Measurements from ENCODE around the gene AGAP3. TPM values are rescaled to one million over a fixed set of nuclear protein-coding genes. Genes with fewer than 3 reads are reported as not detected.

AGAP3 gene
- total RNA-seq, 4 donors from 2014 or later: 68.6 to 100 (median 72.2) TPM

DNA sequence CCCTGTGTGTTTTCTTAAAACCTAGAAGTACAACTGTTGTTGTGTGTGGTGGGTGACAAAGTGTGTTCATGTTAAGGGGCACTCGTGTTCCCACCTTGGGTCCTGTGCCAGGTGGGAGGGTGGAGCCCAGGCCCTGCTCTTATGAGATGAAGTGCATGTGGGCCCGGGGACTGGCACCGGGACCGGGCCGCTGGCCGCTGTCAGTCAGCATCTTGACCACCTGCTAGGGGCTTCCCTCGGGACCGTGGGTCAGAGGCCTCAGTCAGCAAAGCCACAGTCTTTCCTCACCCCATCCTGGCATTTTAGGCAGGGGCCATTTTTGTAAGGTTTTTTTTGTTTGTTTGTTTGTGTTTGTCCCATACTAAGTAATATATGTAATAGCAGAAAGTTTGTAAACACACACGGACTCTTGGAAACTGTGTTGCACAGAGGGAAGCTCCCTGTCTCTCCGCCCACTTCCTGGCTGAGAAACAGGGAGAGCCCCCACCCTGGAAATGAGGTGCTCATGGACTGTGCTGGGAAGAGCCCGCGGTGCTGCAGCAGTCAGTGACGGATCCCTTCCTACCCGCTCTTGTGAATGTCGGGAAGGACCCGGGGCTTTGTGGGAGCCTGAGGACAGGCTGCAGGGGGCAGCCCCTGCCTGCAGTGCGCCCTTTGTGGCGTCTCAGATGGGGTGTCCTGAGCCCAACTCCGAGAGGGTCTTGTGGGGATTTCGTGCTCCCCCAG, 13.4 kb downstream of the AGAP3 start:
- intact Hi-C loops (cut with DNase I): loop anchor here (10.0 kb wide), 1 partner anchor 205 kb away; no protein-coding TSS in a partner anchor
- H3K4me3 ChIP-seq: no peak overlapping the region
- no peaks in the 10 kb centered on the region for H3K27me3 ChIP-seq
- no peak for DNase-seq
- TF ChIP-seq POLR2A (IDR thresholded peaks at IDR 0.05): no peak
- TF ChIP-seq, protein P1, sequence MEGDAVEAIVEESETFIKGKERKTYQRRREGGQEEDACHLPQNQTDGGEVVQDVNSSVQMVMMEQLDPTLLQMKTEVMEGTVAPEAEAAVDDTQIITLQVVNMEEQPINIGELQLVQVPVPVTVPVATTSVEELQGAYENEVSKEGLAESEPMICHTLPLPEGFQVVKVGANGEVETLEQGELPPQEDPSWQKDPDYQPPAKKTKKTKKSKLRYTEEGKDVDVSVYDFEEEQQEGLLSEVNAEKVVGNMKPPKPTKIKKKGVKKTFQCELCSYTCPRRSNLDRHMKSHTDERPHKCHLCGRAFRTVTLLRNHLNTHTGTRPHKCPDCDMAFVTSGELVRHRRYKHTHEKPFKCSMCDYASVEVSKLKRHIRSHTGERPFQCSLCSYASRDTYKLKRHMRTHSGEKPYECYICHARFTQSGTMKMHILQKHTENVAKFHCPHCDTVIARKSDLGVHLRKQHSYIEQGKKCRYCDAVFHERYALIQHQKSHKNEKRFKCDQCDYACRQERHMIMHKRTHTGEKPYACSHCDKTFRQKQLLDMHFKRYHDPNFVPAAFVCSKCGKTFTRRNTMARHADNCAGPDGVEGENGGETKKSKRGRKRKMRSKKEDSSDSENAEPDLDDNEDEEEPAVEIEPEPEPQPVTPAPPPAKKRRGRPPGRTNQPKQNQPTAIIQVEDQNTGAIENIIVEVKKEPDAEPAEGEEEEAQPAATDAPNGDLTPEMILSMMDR (IDR thresholded peaks at IDR 0.05): no peak
- H3K4me1 ChIP-seq: peaks cover 0 to 41% (median 0%) of the 10 kb centered on the region in 3 donors
- no peak overlapping the region for H3K27ac ChIP-seq
- WGBS, 2 donors: 82% methylated on average over 7 of the region's 20 CpGs; no CpG with 5 or more reads in 1 of the 2 donors
- no peaks in the 10 kb centered on the region for H3K9me3 ChIP-seq
- H3K36me3 ChIP-seq: no peaks in the 10 kb centered on the region

DNA sequence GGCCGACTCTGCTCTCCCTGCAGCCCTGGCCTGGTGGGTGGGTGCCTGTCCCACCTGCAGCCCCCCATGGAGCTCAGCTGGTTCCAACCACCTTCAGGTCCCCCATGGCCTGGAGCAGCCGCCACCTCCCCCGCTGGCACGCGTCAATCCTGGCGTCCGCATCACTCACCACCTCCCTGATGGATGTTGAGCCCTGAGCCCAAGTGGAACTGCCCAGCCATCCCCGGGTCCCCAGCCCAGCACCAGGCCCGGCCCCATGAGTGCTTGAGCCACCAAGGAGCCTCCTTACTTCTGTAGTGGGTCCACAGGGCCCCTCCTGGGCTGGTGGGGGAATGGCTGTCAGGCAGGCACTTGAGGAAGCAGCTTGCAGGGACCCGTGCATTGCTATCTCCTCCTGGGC, 14.6 kb downstream of the AGAP3 start:
- Histone ChIP-seq H3K27me3 (no peaks in the 10 kb centered on the region), H3K36me3 (no peaks in the 10 kb centered on the region), H3K9me3 (no peaks in the 10 kb centered on the region), H3K4me1 (peaks cover 0 to 40% (median 0%) of the 10 kb centered on the region in 3 donors), H3K27ac (no peak overlapping the region), H3K4me3 (no peak overlapping the region)
- WGBS, 2 donors: 94 to 98% methylated on average over 7 of the region's 10 CpGs
- intact Hi-C loops (cut with DNase I): loop anchor here (10.0 kb wide), 1 partner anchor 206 kb away; no protein-coding TSS in a partner anchor
- no peak for DNase-seq
- no peak for TF ChIP-seq POLR2A (IDR thresholded peaks at IDR 0.05)
- TF ChIP-seq, protein P1 (IDR thresholded peaks at IDR 0.05): no peak

DNA sequence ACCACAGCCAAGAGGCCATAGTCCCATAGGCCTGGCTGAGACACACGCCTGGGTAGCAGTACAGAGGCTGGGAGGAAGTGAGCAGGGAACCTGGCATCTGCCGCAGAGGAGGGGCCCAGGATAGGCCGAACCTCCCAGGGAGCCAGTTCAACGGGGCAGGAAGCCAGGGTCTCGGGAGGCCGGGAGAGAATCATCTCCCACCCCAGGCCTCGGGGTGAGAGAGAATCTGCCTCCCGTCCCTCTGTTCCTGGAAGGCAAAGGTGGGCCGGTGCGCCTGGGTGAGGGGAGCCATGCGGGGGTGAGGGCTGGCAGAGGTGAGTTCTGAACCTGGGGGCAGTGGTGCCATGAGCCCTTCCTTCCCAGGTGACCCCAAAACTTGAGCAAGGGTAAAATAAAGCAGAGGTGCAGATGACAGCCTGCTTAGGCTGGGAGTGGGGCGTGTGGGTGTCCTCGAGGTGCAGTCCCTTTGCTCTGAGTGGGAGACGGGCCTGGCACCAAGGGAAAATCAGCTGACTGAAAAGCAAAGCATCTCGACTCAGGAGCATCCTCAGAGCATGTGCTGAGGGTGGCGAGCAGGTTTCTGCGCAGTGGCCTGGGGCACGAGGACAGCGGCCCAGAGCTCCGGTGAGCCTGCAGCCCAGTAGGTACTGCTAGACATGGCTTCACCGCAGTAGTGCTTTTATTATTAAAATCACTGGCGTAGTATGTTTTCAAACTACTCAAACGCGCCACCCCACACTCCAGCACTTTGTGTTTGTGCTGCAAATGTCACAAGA, 15.5 kb downstream of the AGAP3 start:
- Histone ChIP-seq H3K4me3 (no peak overlapping the region), H3K27ac (no peak overlapping the region), H3K27me3 (no peaks in the 10 kb centered on the region), H3K4me1 (peaks cover 0 to 40% (median 0%) of the 10 kb centered on the region in 3 donors), H3K36me3 (no peaks in the 10 kb centered on the region), H3K9me3 (no peaks in the 10 kb centered on the region)
- DNase-seq: no peak
- intact Hi-C loops (cut with DNase I): loop anchor here (10.0 kb wide), 1 partner anchor 207 kb away; no protein-coding TSS in a partner anchor
- TF ChIP-seq, protein P1 (IDR thresholded peaks at IDR 0.05): no peak
- TF ChIP-seq POLR2A (IDR thresholded peaks at IDR 0.05): no peak
- 84 to 90% methylated on average over 15 to 21 of the region's 24 CpGs for WGBS, 2 donors

DNA sequence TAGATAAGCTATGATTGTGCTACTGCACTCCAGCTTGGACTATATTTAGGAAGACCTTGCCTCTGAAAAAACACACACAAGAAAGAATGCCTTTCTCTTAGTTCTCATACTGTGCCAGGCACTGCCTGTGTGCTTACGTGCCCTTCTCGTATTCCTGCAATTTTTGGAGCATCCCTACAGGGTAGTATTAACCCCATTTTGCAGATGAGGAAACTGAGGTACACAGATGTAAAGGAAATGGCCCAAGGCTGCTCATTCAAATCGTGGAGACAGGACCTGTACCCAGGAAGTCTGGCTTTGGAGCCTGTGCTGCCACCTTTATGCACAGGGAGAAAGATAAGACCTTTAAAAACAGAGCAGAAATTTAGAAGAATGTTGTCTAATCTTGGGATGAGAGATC, 16.7 kb downstream of the AGAP3 start:
- intact Hi-C loops (cut with DNase I): loop anchor here (10.0 kb wide), 1 partner anchor 208 kb away; no protein-coding TSS in a partner anchor
- peaks cover 0 to 40% (median 0%) of the 10 kb centered on the region in 3 donors for H3K4me1 ChIP-seq
- no peak overlapping the region for H3K4me3 ChIP-seq
- TF ChIP-seq, protein P1 (IDR thresholded peaks at IDR 0.05): no peak
- no peak for TF ChIP-seq POLR2A (IDR thresholded peaks at IDR 0.05)
- WGBS, 2 donors: 82 to 86% methylated on average over 3 of the region's 3 CpGs
- H3K9me3 ChIP-seq: no peaks in the 10 kb centered on the region
- H3K27me3 ChIP-seq: no peaks in the 10 kb centered on the region
- no peaks in the 10 kb centered on the region for H3K36me3 ChIP-seq
- no peak for DNase-seq
- no peak overlapping the region for H3K27ac ChIP-seq

DNA sequence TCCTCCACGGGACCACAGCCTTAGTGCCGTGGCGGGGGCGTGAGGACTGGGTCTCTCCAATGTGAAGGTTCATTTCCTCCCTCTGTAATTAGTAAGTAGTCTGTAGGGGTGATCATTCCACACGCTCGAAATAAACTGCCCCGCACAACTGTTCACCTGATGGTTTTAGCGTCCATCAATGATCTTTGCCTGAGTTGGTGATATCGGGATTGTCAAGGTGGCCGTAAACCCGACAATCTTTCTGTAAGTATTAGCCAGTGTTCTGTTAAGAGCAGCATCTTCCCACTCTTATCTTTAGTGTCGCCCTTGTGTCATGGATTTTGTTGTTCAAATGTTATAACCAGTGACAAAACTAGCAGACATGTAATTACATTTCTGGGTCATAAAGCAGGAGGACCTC, 17.7 kb downstream of the AGAP3 start:
- TF ChIP-seq, protein P1 (IDR thresholded peaks at IDR 0.05): no peak
- no peak for TF ChIP-seq POLR2A (IDR thresholded peaks at IDR 0.05)
- intact Hi-C loops (cut with DNase I): loop anchor here (10.0 kb wide), 1 partner anchor 209 kb away; no protein-coding TSS in a partner anchor
- peaks cover 0 to 40% (median 0%) of the 10 kb centered on the region in 3 donors for H3K4me1 ChIP-seq
- 87 to 89% methylated on average over 8 to 12 of the region's 12 CpGs for WGBS, 2 donors
- DNase-seq: no peak
- no peaks in the 10 kb centered on the region for H3K36me3 ChIP-seq
- H3K4me3 ChIP-seq: no peak overlapping the region
- H3K9me3 ChIP-seq: no peaks in the 10 kb centered on the region
- no peak overlapping the region for H3K27ac ChIP-seq
- no peaks in the 10 kb centered on the region for H3K27me3 ChIP-seq

Data from esophagus squamous epithelium (tissue), 5 donors.